Stimulated activated CD8-positive, alpha-beta memory T cell treated with anti-CD3 and anti-CD28 coated beads, Interleukin-4, amount 100 ng/mL, for 4 hours (primary cell): ENCODE measurements around the gene CDK16.

Experiments used
- DNase-seq, 2 donors: peaks; one replicate each; pipeline ENCODE4 v3.0.0-alpha.2; 2020; ENCODE audit warnings: low read depth in 2 of 2, low spot score in 1 of 2

Gene CDK16

GRCh38 chrX:47218280-47218919 is at the start of gene CDK16:
Gene CDK16, plus strand, starts transcription at chrX:47218681. Its CDS starts 4,877 bp downstream, at chrX:47223558.
- DNase-seq, result peak; percentile 24 to 63

GRCh38 chrX:47169273-47169672 is 49.2 kb upstream of the CDK16 start:
- DNase-seq, result no peak

- DNase-seq, result no peak
Measured at GRCh38 chrX:47169726-47170515, 48.6 kb upstream of the CDK16 start.

GRCh38 chrX:47170861-47171692 is 47.4 kb upstream of the CDK16 start:
- no peak for DNase-seq

- no peak for DNase-seq
Measured at GRCh38 chrX:47171996-47172395, 46.5 kb upstream of the CDK16 start.

GRCh38 chrX:47172549-47172948 is 45.9 kb upstream of the CDK16 start:
- no peak for DNase-seq

GRCh38 chrX:47172971-47173792 is 45.3 kb upstream of the CDK16 start:
- no peak for DNase-seq

GRCh38 chrX:47174376-47174775 is 44.1 kb upstream of the CDK16 start:
- DNase-seq, result no peak

- no peak for DNase-seq
Measured at GRCh38 chrX:47174846-47175587, 43.5 kb upstream of the CDK16 start.

- DNase-seq, result no peak
Measured at GRCh38 chrX:47175588-47175980, 42.9 kb upstream of the CDK16 start.

- DNase-seq, result no peak
Measured at GRCh38 chrX:47176101-47176740, 42.3 kb upstream of the CDK16 start.

GRCh38 chrX:47177079-47177478 is 41.4 kb upstream of the CDK16 start:
- no peak for DNase-seq

GRCh38 chrX:47178337-47178736 is 40.1 kb upstream of the CDK16 start:
- DNase-seq, result no peak

- no peak for DNase-seq
Measured at GRCh38 chrX:47179221-47179927, 39.1 kb upstream of the CDK16 start.

GRCh38 chrX:47179928-47180255 is 38.6 kb upstream of the CDK16 start:
- no peak for DNase-seq

GRCh38 chrX:47180346-47180745 is 38.1 kb upstream of the CDK16 start:
- DNase-seq, result no peak

GRCh38 chrX:47181301-47181700 is 37.2 kb upstream of the CDK16 start:
- DNase-seq, result no peak

- no peak for DNase-seq
Measured at GRCh38 chrX:47182106-47182700, 36.3 kb upstream of the CDK16 start.

- DNase-seq, result no peak
Measured at GRCh38 chrX:47184486-47184885, 34.0 kb upstream of the CDK16 start.
